Measurements from ENCODE around the gene PRKD2. TPM values are rescaled to one million over a fixed set of nuclear protein-coding genes. Genes with fewer than 3 reads are reported as not detected.

PRKD2 gene
- total and polyA plus RNA-seq, 2 experiments from 2014 or later: 53.8 to 68.0 TPM

DNA sequence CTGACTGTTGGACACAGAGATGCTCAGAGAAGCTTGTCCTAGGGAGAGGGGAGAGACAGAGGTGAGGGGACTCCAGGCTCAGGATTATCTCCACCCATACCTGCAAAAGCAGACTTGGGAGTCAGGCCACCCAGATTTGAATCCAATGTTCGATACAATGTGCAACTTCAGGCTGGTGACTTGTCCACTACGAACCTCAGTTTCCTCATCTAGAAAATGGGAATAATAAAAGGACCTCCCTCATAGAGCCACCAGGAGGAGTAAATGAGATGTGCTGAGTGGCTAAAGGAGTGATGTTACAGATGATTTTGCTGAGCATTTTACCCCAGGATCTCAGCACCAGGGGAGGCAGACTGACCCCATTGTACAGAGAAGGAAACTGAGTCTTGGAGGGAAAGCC, 25.0 kb downstream of the PRKD2 start (continued):
- TF ChIP-seq CTCF (conservative IDR thresholded peaks at IDR 0.05; ENCODE audit: low read depth in 2 of 2): no peak
- TF ChIP-seq, protein P1, sequence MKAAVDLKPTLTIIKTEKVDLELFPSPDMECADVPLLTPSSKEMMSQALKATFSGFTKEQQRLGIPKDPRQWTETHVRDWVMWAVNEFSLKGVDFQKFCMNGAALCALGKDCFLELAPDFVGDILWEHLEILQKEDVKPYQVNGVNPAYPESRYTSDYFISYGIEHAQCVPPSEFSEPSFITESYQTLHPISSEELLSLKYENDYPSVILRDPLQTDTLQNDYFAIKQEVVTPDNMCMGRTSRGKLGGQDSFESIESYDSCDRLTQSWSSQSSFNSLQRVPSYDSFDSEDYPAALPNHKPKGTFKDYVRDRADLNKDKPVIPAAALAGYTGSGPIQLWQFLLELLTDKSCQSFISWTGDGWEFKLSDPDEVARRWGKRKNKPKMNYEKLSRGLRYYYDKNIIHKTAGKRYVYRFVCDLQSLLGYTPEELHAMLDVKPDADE (IDR thresholded peaks at IDR 0.05): no peak

GRCh38 chr19:46691104-46691503, 25.8 kb downstream of the PRKD2 start:
- no peaks in the 10 kb centered on the region for H3K9me3 Mint-ChIP-seq
- Histone ChIP-seq H3K9me2 (ENCODE audit: insufficient read depth) (no peaks in the 10 kb centered on the region), H3F3A (replicated peaks; ENCODE audit: low read depth) (no peaks in the 10 kb centered on the region), H3K4me1 (ENCODE audit: insufficient read depth) (no peaks in the 10 kb centered on the region), H3K79me2 (replicated peaks; ENCODE audit: insufficient read depth) (0 out of 2 replicates have a peak, but pooled peaks cover 3% of the 10 kb centered on the region), H3K27me3 (ENCODE audit: insufficient read depth) (no peaks in the 10 kb centered on the region), H3K36me3 (ENCODE audit: insufficient read depth) (peaks cover 57% of the 10 kb centered on the region), H2AFZ (no peak overlapping the region), H3K4me2 (no peak overlapping the region), H3K4me3 (no peak overlapping the region), H4K20me1 (replicated peaks; ENCODE audit: insufficient read depth) (peaks cover 6% of the 10 kb centered on the region), H3K27ac (ENCODE audit: low read depth) (no peak overlapping the region)
- H3K27me3 Mint-ChIP-seq (ENCODE audit: insufficient read depth, low read depth, poor library complexity): peaks cover 7% of the 10 kb centered on the region
- no peak for ATAC-seq
- DNase-seq (ENCODE audit: low spot score): no peak
- peaks cover 2% of the 10 kb centered on the region; the same call in 1 of the 3 replicates for H3K4me1 Mint-ChIP-seq
- no peak overlapping the region for H3K27ac Mint-ChIP-seq
- peaks cover 92% of the 10 kb centered on the region for H3K36me3 Mint-ChIP-seq (ENCODE audit: low read depth)
- H3K4me3 Mint-ChIP-seq: no peak overlapping the region
- TF ChIP-seq JUNB (IDR thresholded peaks at IDR 0.05; ENCODE audit: unreplicated experiment) (no peak), ZNF331 (CRISPR knock-in tag; IDR thresholded peaks at IDR 0.05; ENCODE audit: low read depth) (no peak), CTCF (conservative IDR thresholded peaks at IDR 0.05; ENCODE audit: low read depth in 2 of 2) (no peak), EZH2phosphoT487 (IDR thresholded peaks at IDR 0.05; ENCODE audit: unreplicated experiment) (no peak), ZNF114 (CRISPR knock-in tag; IDR thresholded peaks at IDR 0.05) (no peak), POLR2AphosphoS5 (IDR thresholded peaks at IDR 0.05; ENCODE audit: low read depth) (no peak), EZH2 (IDR thresholded peaks at IDR 0.05; ENCODE audit: low read depth, unreplicated experiment) (no peak), STAT1 (IDR thresholded peaks at IDR 0.05; ENCODE audit: unreplicated experiment) (no peak), NANOG (IDR thresholded peaks at IDR 0.05; ENCODE audit: borderline replicate concordance) (no peak)
- TF ChIP-seq, protein P1 (IDR thresholded peaks at IDR 0.05): no peak
- TF ChIP-seq, protein P2, sequence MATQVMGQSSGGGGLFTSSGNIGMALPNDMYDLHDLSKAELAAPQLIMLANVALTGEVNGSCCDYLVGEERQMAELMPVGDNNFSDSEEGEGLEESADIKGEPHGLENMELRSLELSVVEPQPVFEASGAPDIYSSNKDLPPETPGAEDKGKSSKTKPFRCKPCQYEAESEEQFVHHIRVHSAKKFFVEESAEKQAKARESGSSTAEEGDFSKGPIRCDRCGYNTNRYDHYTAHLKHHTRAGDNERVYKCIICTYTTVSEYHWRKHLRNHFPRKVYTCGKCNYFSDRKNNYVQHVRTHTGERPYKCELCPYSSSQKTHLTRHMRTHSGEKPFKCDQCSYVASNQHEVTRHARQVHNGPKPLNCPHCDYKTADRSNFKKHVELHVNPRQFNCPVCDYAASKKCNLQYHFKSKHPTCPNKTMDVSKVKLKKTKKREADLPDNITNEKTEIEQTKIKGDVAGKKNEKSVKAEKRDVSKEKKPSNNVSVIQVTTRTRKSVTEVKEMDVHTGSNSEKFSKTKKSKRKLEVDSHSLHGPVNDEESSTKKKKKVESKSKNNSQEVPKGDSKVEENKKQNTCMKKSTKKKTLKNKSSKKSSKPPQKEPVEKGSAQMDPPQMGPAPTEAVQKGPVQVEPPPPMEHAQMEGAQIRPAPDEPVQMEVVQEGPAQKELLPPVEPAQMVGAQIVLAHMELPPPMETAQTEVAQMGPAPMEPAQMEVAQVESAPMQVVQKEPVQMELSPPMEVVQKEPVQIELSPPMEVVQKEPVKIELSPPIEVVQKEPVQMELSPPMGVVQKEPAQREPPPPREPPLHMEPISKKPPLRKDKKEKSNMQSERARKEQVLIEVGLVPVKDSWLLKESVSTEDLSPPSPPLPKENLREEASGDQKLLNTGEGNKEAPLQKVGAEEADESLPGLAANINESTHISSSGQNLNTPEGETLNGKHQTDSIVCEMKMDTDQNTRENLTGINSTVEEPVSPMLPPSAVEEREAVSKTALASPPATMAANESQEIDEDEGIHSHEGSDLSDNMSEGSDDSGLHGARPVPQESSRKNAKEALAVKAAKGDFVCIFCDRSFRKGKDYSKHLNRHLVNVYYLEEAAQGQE (IDR thresholded peaks at IDR 0.05; ENCODE audit: unreplicated experiment): no peak
